Measurements from ENCODE around the gene DTD2.

GRCh38 chr14:31476131-31476866, 19.0 kb upstream of the DTD2 start:
- TF ChIP-seq ZNF384 (IDR thresholded peaks at IDR 0.05) (no peak), SP1 (IDR thresholded peaks at IDR 0.05) (no peak), PKNOX1 (IDR thresholded peaks at IDR 0.05) (no peak), ELF4 (IDR thresholded peaks at IDR 0.05) (no peak)

All from HEK293T (cell line).